Liver (tissue), 9 donors: ENCODE measurements around the gene PRKN. TPM values are rescaled to one million over a fixed set of nuclear protein-coding genes. Genes with fewer than 3 reads are reported as not detected.

Source experiments
- DNase-seq: peaks from one replicate; pipeline ENCODE4 v3.0.0-alpha.2; 2017; ENCODE audit warnings: low spot score
- H3K27ac ChIP-seq, 2 donors: one replicate each; pipeline ENCODE4 v1.7.0; 2013; ENCODE audit warnings: inconsistent platforms in 2 of 2, low read length in 2 of 2, control low read depth in 1 of 2, low read depth in 1 of 2, mild to moderate bottlenecking in 1 of 2
- H3K27me3 ChIP-seq, 4 donors: one replicate each; pipeline versions ENCODE4 v1.6.1 to v1.7.0; 2013; ENCODE audit warnings: low read length in 3 of 4, inconsistent platforms in 1 of 4, mild to moderate bottlenecking in 1 of 4, moderate library complexity in 1 of 4; ENCODE audit not compliant: control insufficient read depth in 4 of 4, insufficient read depth in 4 of 4
- H3K36me3 ChIP-seq, 4 donors: one replicate each; pipeline versions ENCODE4 v1.6.1 to v1.7.0; 2013; ENCODE audit warnings: low read length in 3 of 4, mild to moderate bottlenecking in 3 of 4, low read depth in 1 of 4, moderate library complexity in 1 of 4; ENCODE audit not compliant: control insufficient read depth in 4 of 4, insufficient read depth in 3 of 4
- H3K4me1 ChIP-seq, 4 donors: one replicate each; pipeline versions ENCODE4 v1.6.1 to v1.7.0; 2013; ENCODE audit warnings: low read length in 3 of 4, mild to moderate bottlenecking in 3 of 4, moderate library complexity in 1 of 4; ENCODE audit not compliant: control insufficient read depth in 4 of 4, insufficient read depth in 4 of 4
- H3K4me3 ChIP-seq, 3 donors: one replicate each; pipeline versions ENCODE4 v1.6.1 to v1.7.0; 2013; ENCODE audit warnings: low read length in 3 of 3, control low read depth in 1 of 3, low read depth in 1 of 3, mild to moderate bottlenecking in 1 of 3
- H3K9ac ChIP-seq, 2 donors: one replicate each; pipeline ENCODE4 v1.7.0; 2013; ENCODE audit warnings: low read length in 2 of 2, mild to moderate bottlenecking in 2 of 2, moderate library complexity in 2 of 2, control low read depth in 1 of 2, low read depth in 1 of 2
- H3K9me3 ChIP-seq, 4 donors: one replicate each; pipeline versions ENCODE4 v1.6.1 to v1.7.0; 2013; ENCODE audit warnings: low read length in 3 of 4; ENCODE audit not compliant: control insufficient read depth in 4 of 4
- ATF3 ChIP-seq: IDR thresholded peaks from 2 replicates; pipeline ENCODE4 v1.6.1; 2016; ENCODE audit warnings: antibody characterized with exemption
- CTCF ChIP-seq: fragments of 150-350 bp; IDR thresholded peaks from 2 replicates; pipeline ENCODE4 v1.5.1; 2017; ENCODE audit warnings: improper control_type of control experiment, low read depth, low read length; ENCODE audit not compliant: missing input control
- EGR1 ChIP-seq, 2 donors: IDR thresholded peaks; 2 replicates each; pipeline ENCODE4 v1.6.1; 2016 to 2018; ENCODE audit warnings: antibody characterized with exemption in 2 of 2, low read depth in 2 of 2
- FOXA1 ChIP-seq: IDR thresholded peaks from 2 replicates; pipeline ENCODE4 v1.6.1; 2016; ENCODE audit warnings: antibody characterized with exemption
- FOXA2 ChIP-seq: IDR thresholded peaks from 2 replicates; pipeline ENCODE4 v1.6.1; 2016; ENCODE audit warnings: antibody characterized with exemption
- GABPA ChIP-seq, 2 donors: IDR thresholded peaks in 1 of 2; conservative IDR thresholded peaks in 1 of 2; 2 replicates each; pipeline ENCODE4 v1.6.1; 2016; ENCODE audit warnings: antibody characterized with exemption in 2 of 2, mild to moderate bottlenecking in 1 of 2, moderate library complexity in 1 of 2
- HNF4A ChIP-seq, 2 donors: conservative IDR thresholded peaks; 2 replicates each; pipeline ENCODE4 v1.6.1; 2016; ENCODE audit warnings: antibody characterized with exemption in 2 of 2, mild to moderate bottlenecking in 2 of 2
- HNF4G ChIP-seq: IDR thresholded peaks from 2 replicates; pipeline ENCODE4 v1.6.1; 2016; ENCODE audit warnings: antibody characterized with exemption
- JUND ChIP-seq, 2 donors: IDR thresholded peaks; 2 replicates each; pipeline ENCODE4 v1.6.1; 2016; ENCODE audit warnings: antibody characterized with exemption in 2 of 2
- MAX ChIP-seq: IDR thresholded peaks from 2 replicates; pipeline ENCODE4 v1.6.1; 2016; ENCODE audit warnings: antibody characterized with exemption
- NR2F2 ChIP-seq: IDR thresholded peaks from 2 replicates; pipeline ENCODE4 v1.6.1; 2016; ENCODE audit warnings: antibody characterized with exemption
- RAD21 ChIP-seq, 2 donors: IDR thresholded peaks; 2 replicates each; pipeline ENCODE4 v1.6.1; 2016; ENCODE audit warnings: antibody characterized with exemption in 2 of 2, mild to moderate bottlenecking in 2 of 2
- REST ChIP-seq: IDR thresholded peaks from 2 replicates; pipeline ENCODE4 v1.6.1; 2016; ENCODE audit warnings: antibody characterized with exemption, mild to moderate bottlenecking
- RXRA ChIP-seq, 2 donors: IDR thresholded peaks; 2 replicates each; pipeline ENCODE4 v1.6.1; 2017 to 2018; ENCODE audit warnings: antibody characterized with exemption in 2 of 2, mild to moderate bottlenecking in 1 of 2
- SP1 ChIP-seq: IDR thresholded peaks from 2 replicates; pipeline ENCODE4 v1.6.1; 2018; ENCODE audit warnings: antibody characterized with exemption, mild to moderate bottlenecking
- TAF1 ChIP-seq: conservative IDR thresholded peaks from 2 replicates; pipeline ENCODE4 v1.6.1; 2016; ENCODE audit warnings: antibody characterized with exemption, mild to moderate bottlenecking
- YY1 ChIP-seq: IDR thresholded peaks from 2 replicates; pipeline ENCODE4 v1.6.1; 2016; ENCODE audit warnings: antibody characterized with exemption, mild to moderate bottlenecking
- ZBTB33 ChIP-seq: IDR thresholded peaks from 2 replicates; pipeline ENCODE4 v1.6.1; 2016; ENCODE audit warnings: antibody characterized with exemption
- WGBS: extraction: QIAGEN DNeasy Blood & Tissue Kit; methylation state at CpG from one replicate; pipeline ENCODE4 v1.1.7; 2013; 5-methylcytosine and 5-hydroxymethylcytosine counted together
- polyA plus RNA-seq, 2 donors: library from polyadenylated mRNA; stranded (reverse) in 1 of 2; unstranded in 1 of 2; fragments of 200-250 nt in 1 of 2; fragments of >200 nt in 1 of 2; fragmentation: Nextera tagmentation in 1 of 2; extraction: Ambion mirVana in 1 of 2; gene quantifications; one replicate each; pipeline versions ENCODE4 v1.2.1 to v1.2.3, GENCODE V29; 2013 to 2015
- total RNA-seq, 2 donors: library from RNA; depleted of rRNA; stranded (reverse); fragments of >200 nt; gene quantifications; one replicate each; pipeline ENCODE4 v1.2.3, GENCODE V29; 2014
- donor health status: healthy.
- donor health status: healthy.
- donor health status: healthy.
- donor health status: healthy.
- donor health status: healthy.

The PRKN gene
- total and polyA plus RNA-seq, 4 donors = 0.47 to 4.1 (median 3.2) TPM

- 62% methylated on average over 3 of the region's 3 CpGs for WGBS
- H3K4me3 ChIP-seq = no peak overlapping the region
- H3K4me1 ChIP-seq = no peaks in the 10 kb centered on the region
- no peak for DNase-seq
- no peak overlapping the region for H3K9ac ChIP-seq
- no peak overlapping the region for H3K27ac ChIP-seq
- TF ChIP-seq CTCF (no peak), HNF4G (no peak), NR2F2 (no peak), RAD21 (IDR thresholded peaks at IDR 0.05) (no peak), ATF3 (no peak), FOXA2 (no peak), YY1 (no peak), EGR1 (IDR thresholded peaks at IDR 0.05; ENCODE audit: low read depth in 2 of 2) (no peak)
- no peaks in the 10 kb centered on the region for H3K27me3 ChIP-seq
- no peaks in the 10 kb centered on the region for H3K36me3 ChIP-seq
- no peaks in the 10 kb centered on the region for H3K9me3 ChIP-seq
Measured at GRCh38 chr6:161344626-161345025, 1382.9 kb downstream of the PRKN start.

- Histone ChIP-seq H3K9ac (no peak overlapping the region), H3K36me3 (no peaks in the 10 kb centered on the region), H3K4me3 (no peak overlapping the region), H3K4me1 (no peaks in the 10 kb centered on the region), H3K27ac (no peak overlapping the region), H3K9me3 (no peaks in the 10 kb centered on the region), H3K27me3 (no peaks in the 10 kb centered on the region)
- WGBS = 28% methylated on average over 3 of the region's 3 CpGs
- TF ChIP-seq YY1 = no peak
- TF ChIP-seq REST = no peak
- TF ChIP-seq GABPA (IDR thresholded peaks at IDR 0.05 in 1 of 2, conservative IDR thresholded peaks at IDR 0.05 in 1 of 2) = no peak
- no peak for TF ChIP-seq FOXA1
- no peak for TF ChIP-seq EGR1 (IDR thresholded peaks at IDR 0.05; ENCODE audit: low read depth in 2 of 2)
- TF ChIP-seq CTCF = no peak
- no peak for TF ChIP-seq ZBTB33
- no peak for TF ChIP-seq ATF3
- no peak for TF ChIP-seq MAX
- no peak for TF ChIP-seq SP1
- no peak for TF ChIP-seq FOXA2
- peak; percentile 13 to 21 for TF ChIP-seq HNF4A (conservative IDR thresholded peaks at IDR 0.05)
- TF ChIP-seq JUND (IDR thresholded peaks at IDR 0.05) = no peak
- no peak for TF ChIP-seq TAF1
- TF ChIP-seq RXRA (IDR thresholded peaks at IDR 0.05) = peak in 1 of 2 donors; percentile 25
- no peak for TF ChIP-seq RAD21 (IDR thresholded peaks at IDR 0.05)
- DNase-seq = no peak
Measured at GRCh38 chr6:161342039-161342438, 1385.5 kb downstream of the PRKN start.
